GM10248 (cell line): Measurements from ENCODE around the gene BRINP1.

Source experiments
- CTCF ChIA-PET: fragments of 300-600 bp; sonication (Branson Sonifier 250); formaldehyde crosslinking; extraction: SDS; loops from one replicate; lab custom pipeline; 2021; ENCODE audit warnings: antibody characterized with exemption; lab: Yijun Ruan, JAX
- POLR2A ChIA-PET: fragments of 350-650 bp; sonication (Branson Sonifier 250); formaldehyde crosslinking; extraction: SDS; loops from one replicate; lab custom pipeline; 2020; ENCODE audit warnings: antibody characterized with exemption; lab: Yijun Ruan, JAX
- DNase-seq: peaks from one replicate; pipeline ENCODE4 v3.0.0; 2012; ENCODE audit errors: extremely low spot score
- TF ChIP-seq, protein P1 (sequence below): IDR thresholded peaks from 2 replicates; pipeline ENCODE4 v1.5.1; 2012; ENCODE audit warnings: mild to moderate bottlenecking, low read depth; ENCODE audit errors: extremely low read depth, missing control alignments, control extremely low read depth

The BRINP1 gene

DNA sequence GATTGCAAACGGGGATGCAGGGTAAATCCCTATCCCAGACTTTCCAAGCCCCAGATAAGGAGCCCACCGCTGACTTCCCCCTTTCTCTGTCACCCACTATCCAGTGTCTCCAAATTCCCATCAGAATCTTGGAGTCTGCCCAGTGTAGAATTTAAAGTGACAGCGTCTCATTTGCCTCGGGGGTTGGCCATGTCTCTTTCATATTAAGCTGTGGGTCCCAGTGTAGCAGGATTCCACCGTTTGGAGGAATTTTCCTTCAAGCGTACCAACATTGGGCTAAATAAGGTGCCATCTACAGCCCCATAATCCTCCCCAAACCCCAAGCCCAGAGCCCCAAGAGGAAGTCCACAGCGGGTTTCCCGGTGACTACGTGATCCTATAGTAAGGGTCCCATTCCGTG, 1.1 kb downstream of the BRINP1 start:
- ChIA-PET CTCF (no interaction called here), POLR2A (no interaction called here)
- no peak for DNase-seq
- TF ChIP-seq, protein P1, sequence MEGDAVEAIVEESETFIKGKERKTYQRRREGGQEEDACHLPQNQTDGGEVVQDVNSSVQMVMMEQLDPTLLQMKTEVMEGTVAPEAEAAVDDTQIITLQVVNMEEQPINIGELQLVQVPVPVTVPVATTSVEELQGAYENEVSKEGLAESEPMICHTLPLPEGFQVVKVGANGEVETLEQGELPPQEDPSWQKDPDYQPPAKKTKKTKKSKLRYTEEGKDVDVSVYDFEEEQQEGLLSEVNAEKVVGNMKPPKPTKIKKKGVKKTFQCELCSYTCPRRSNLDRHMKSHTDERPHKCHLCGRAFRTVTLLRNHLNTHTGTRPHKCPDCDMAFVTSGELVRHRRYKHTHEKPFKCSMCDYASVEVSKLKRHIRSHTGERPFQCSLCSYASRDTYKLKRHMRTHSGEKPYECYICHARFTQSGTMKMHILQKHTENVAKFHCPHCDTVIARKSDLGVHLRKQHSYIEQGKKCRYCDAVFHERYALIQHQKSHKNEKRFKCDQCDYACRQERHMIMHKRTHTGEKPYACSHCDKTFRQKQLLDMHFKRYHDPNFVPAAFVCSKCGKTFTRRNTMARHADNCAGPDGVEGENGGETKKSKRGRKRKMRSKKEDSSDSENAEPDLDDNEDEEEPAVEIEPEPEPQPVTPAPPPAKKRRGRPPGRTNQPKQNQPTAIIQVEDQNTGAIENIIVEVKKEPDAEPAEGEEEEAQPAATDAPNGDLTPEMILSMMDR = no peak

DNA sequence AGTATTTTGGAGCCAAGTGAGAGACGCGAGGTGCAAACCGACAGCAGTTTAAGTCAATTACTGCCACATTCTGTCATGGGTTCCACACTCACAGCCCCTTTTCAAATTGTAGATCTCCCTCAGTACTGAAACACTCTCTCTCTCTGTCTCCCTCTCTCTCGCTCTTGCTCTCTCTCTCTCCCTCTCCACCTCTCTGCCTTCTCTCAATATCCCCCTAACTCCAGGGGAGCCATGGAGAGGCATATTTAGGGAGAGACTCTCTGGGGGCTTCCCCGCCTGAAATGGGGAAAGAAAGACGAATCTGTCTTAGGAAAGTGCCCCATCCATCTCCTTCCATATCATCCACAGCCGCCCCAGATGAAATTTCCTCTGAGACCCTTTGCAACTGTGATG, 1.6 kb downstream of the BRINP1 start:
- CTCF ChIA-PET = interaction anchor here (0.8 to 1.0 kb wide), 2 partner anchors 9 to 14 kb away, joined by 3 read pairs; no protein-coding TSS in a partner anchor
- POLR2A ChIA-PET = no interaction called here
- TF ChIP-seq, protein P1 = no peak
- DNase-seq = no peak

DNA sequence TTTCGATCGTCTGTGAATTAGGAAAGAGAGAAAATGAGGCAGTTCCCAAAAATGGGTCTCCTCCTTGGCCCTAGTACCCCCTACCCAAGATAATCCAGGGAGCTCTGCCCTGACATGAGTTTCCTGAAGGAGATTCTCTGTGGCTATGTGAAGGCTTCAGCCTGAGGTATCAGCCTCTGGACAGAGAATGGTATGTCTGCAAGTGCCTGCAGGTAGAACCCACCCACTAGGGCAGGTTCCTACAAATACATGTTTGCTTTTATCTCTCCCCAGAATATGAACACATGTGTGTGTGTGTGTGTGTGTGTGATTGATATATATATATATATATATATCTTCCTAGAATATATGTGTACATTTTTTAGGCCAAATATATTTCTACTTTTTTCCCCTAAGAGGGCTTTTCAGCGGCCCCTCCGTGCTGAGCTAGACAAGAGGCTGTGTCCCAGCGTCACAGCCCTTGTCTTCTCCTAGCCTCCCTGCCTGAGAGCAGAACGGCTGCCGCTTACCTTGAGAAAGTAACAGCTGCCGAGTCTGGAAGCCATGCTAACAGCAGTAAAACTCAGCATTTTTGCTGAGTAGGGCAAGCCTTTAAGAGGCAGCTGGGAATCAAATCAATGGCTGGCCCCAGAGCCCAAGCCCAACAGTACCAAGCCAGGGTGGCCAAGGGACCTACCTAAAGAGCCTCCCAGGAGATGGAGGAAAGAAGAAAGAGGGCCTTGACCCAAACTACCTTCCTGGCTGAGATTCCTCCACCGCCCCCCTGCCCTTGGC, 2.1 kb downstream of the BRINP1 start:
- no peak for DNase-seq
- CTCF ChIA-PET = interaction anchor here (0.8 to 1.0 kb wide), 2 partner anchors 9 to 15 kb away, joined by 3 read pairs; no protein-coding TSS in a partner anchor
- POLR2A ChIA-PET = no interaction called here

DNA sequence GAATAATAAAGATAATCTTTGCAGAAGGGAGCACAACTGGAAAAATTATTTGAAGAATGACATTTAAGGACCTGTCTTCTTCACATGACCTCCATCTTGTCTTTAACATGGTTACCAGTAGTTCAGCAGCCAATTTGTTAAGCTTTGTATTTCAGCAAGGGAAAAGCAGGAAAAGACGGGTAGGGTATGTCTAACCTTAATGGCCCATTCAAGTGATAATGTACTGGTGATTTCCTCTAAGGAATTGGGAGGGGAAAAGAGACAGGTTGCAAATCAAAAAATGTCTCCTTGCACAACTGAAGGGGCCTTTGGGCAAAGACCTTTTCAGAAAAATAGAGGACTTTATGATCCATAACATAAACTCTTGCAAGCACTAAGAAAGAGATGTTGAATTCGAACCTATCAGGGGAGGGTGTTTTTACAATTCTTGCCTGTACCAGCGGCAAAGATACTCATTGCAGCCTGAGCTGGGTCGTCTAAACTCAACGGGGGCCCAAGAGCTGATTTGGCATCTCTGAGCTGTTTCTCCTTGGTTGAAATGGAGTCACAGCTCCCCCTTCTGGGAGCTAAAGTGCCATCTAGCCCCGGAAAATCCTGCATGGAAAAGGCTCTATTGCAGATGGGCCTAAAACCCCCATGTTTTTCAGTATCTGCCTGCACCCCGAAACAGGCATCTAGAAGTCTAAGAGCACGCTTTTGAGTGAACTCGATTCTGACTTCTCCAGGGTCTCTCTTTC, 3.8 kb downstream of the BRINP1 start:
- TF ChIP-seq, protein P1 = peak; percentile 15
- POLR2A ChIA-PET = no interaction called here
- CTCF ChIA-PET = interaction anchor here (1.0 to 2.6 kb wide), 8 partner anchors 10 to 1878 kb away, joined by 3 to 9 read pairs (median 6); no protein-coding TSS in a partner anchor
- DNase-seq = no peak

More for the DNA sequence above, 2.1 kb downstream of the BRINP1 start:
- TF ChIP-seq, protein P1 = no peak

DNA sequence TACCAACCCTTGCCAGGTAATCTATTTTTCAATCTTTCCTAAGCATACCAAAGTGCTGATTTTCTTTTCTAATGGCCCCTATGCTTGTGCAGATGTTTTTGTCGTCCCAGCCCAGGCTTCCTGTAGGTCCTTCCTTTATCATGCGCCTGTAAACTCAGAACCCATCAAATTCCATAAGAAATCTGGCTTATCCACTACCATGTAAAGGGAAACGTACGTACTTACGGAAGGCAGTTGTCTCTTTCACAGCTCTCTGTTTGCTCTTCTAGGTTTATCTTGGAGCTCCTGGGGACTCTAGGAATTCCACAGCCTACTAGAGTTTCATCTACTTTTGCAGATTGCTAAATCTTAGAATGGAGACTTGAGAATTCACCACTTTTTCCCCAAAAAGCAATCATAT, 9.0 kb downstream of the BRINP1 start:
- CTCF ChIA-PET = interaction anchor here (0.9 to 1.0 kb wide), 2 partner anchors 11 to 31 kb away, joined by 3 read pairs; no protein-coding TSS in a partner anchor
- TF ChIP-seq, protein P1 = no peak
- no peak for DNase-seq
- POLR2A ChIA-PET = no interaction called here

DNA sequence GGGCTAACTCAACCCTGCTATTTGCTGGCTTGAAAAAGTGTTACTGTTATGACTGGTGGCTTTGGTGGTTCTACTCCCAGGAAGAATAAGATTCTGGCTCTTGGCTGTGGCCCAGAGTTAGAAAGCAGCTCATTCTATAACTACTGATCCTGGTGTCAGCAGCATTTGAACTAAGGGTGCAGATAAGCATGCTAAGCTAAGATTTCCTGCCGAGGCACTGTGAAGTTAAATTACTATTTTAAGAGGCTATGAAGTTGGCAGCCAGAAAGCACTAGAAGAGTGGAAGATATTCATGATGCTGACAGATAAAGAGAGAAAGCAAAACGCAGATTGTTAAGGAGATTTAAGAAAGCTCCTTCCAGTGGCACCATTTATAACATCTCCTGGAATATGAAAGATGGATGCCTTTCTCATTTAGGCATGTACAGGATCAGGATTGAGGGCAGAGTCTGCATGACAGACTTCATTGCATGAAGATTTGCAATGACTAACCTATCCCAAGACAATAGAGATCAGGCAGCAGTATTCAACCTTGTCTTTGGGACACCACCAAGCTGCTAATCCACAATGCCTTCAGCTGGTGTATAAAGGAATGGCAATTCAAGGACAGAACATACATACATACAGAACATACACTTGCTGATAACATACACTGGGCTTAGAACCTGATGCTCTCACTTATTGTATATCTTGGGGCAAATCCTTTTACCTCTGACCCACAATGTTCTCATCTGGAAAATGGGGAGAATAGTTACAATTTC, 11.7 kb downstream of the BRINP1 start:
- POLR2A ChIA-PET = no interaction called here
- DNase-seq = no peak
- CTCF ChIA-PET = no interaction called here
- TF ChIP-seq, protein P1 = no peak
